Measurements from ENCODE around the gene RFX3.

Gene RFX3

DNA sequence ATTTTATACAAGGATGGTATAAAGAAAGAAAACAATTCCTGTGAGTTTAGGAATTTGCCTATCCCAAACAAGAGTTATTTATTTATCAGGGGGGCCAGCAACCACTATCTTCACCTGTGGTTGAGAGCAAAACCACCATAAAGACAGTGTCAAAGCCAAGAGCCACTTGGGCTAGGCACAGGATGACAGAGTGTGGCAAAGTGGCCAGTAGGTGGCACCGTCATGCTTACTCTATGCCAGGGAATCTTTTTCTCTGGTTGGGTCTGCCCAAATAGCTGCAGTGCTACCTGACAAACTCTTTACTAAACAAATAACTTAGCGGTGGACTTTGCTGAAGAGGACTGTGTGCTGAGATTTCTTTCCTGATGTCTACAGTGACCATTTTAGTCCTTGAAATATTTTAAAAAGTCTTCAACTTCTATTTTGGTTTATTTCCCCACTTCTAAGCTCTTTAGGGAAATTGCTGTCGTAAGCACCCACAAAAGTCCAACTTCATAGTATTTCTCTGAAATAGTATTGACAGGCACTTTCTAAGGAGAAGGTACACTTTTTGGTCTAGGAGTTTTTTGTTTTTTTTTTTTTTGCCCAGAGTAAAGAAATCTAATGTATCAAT lies 285.0 kb downstream of the RFX3 start:
- H3K4me3 ChIP-seq (replicated peaks; ENCODE audit: low read depth, low read length), result no peak overlapping the region
- TF ChIP-seq, protein P1, sequence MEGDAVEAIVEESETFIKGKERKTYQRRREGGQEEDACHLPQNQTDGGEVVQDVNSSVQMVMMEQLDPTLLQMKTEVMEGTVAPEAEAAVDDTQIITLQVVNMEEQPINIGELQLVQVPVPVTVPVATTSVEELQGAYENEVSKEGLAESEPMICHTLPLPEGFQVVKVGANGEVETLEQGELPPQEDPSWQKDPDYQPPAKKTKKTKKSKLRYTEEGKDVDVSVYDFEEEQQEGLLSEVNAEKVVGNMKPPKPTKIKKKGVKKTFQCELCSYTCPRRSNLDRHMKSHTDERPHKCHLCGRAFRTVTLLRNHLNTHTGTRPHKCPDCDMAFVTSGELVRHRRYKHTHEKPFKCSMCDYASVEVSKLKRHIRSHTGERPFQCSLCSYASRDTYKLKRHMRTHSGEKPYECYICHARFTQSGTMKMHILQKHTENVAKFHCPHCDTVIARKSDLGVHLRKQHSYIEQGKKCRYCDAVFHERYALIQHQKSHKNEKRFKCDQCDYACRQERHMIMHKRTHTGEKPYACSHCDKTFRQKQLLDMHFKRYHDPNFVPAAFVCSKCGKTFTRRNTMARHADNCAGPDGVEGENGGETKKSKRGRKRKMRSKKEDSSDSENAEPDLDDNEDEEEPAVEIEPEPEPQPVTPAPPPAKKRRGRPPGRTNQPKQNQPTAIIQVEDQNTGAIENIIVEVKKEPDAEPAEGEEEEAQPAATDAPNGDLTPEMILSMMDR (IDR thresholded peaks at IDR 0.05; ENCODE audit: low read depth, low read length, missing control alignments), result peak; percentile 83
- peak; percentile 22 for DNase-seq (ENCODE audit: extremely low read depth, low read depth)

DNA sequence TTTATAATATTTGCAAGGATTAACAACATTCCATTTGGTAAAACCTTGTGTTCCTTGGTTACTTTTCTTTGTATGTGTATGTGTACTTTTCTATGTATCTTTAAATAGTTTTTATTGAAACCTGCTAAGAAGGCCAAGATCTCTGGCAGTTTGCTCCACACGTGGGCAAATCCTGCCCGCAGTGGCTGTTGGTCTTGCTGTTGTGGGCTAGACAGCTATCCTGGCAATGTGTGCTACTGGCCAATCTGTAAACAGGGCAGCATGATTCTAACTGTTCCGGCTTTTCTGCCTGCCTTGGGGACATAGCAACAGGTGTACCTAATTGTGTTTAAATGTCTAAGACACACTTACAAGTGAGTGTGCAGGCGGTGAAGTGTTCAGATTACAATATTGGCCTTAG lies 286.6 kb downstream of the RFX3 start:
- H3K4me3 ChIP-seq (replicated peaks; ENCODE audit: low read depth, low read length), result no peak overlapping the region
- TF ChIP-seq, protein P1 (IDR thresholded peaks at IDR 0.05; ENCODE audit: low read depth, low read length, missing control alignments), result no peak
- DNase-seq (ENCODE audit: extremely low read depth, low read depth), result no peak

DNA sequence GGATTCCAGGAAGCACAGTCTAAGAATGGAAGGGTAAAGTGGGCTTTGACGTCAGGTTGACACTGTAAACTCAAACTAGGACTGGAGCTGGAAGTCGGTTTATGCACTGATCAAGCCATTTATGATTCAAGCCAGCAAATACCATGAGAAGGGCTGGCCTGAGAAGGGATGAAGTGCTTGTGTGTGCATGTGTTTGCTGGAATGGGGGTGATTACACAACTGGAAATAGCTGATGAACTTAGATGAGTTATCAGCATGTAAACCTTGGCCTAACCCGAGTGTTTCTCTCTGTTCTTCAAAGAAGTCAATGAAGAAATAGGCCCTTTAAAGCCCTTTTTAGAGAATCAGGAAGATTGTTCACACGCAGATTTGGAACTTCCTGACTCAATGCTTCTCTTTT lies 287.6 kb downstream of the RFX3 start:
- DNase-seq (ENCODE audit: extremely low read depth, low read depth), result no peak
- no peak overlapping the region for H3K4me3 ChIP-seq (replicated peaks; ENCODE audit: low read depth, low read length)
- TF ChIP-seq, protein P1 (IDR thresholded peaks at IDR 0.05; ENCODE audit: low read depth, low read length, missing control alignments), result no peak

DNA sequence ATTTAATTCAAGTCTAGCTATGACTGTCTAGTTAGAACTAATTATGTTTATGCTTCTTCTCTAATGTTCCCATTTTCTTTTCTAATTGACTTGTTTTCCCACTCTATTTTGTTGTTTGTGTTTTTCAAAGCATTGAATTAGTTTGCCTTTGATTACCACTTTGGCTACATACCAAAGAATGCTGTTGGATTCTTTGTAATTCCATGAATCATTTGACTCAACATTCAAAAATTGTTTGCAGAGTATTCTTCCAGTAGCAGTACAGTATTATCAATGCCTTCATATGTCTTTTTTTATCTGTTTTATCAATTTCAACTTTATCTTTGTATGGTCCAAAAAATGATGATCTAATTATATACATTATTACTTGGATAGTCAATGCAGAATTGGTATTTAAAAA lies 288.7 kb downstream of the RFX3 start:
- H3K4me3 ChIP-seq (replicated peaks; ENCODE audit: low read depth, low read length), result no peak overlapping the region
- TF ChIP-seq, protein P1 (IDR thresholded peaks at IDR 0.05; ENCODE audit: low read depth, low read length, missing control alignments), result no peak
- DNase-seq (ENCODE audit: extremely low read depth, low read depth), result no peak

DNA sequence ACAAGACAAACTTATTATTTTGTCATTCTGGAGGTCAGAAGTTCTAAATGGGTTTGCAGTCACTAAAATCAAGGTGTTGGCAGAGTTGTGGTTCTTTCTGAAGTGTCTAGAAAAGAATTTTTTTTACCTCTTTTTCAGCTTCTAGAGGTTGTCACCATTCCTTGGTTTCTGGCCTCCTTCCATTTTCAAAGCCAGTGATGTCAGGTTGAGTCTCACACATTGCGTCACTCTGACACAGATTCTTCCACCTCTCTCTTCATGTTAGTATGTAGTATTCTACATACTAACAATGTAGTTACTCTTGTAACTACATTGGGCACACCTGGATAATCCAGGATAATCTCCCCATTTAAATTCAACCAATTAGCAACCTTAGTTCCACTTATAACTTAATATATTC lies 290.3 kb downstream of the RFX3 start:
- H3K4me3 ChIP-seq (replicated peaks; ENCODE audit: low read depth, low read length), result no peak overlapping the region
- TF ChIP-seq, protein P1 (IDR thresholded peaks at IDR 0.05; ENCODE audit: low read depth, low read length, missing control alignments), result no peak
- DNase-seq (ENCODE audit: extremely low read depth, low read depth), result no peak

DNA sequence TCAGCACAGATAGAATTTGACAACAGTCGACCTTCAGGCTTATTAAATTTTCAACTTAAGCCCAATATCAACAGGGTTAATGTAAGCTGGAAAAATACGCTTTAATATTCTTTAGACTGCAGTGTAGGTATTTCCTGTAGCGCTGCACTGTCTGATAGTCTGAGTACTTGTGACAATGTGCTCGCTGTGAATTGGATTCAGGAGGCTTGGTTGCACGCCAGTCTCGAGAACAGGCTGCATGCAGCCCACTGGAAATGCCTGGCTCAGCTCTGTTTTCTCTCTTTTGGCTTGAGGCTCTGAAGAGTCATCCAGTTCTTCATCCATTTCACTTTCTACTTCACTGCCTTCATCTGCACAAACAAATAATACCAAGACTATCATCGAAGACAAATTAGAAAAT lies 300.9 kb downstream of the RFX3 start:
- no peak overlapping the region for H3K4me3 ChIP-seq (replicated peaks; ENCODE audit: low read depth, low read length)
- no peak for DNase-seq (ENCODE audit: extremely low read depth, low read depth)
- TF ChIP-seq, protein P1 (IDR thresholded peaks at IDR 0.05; ENCODE audit: low read depth, low read length, missing control alignments), result no peak

DNA sequence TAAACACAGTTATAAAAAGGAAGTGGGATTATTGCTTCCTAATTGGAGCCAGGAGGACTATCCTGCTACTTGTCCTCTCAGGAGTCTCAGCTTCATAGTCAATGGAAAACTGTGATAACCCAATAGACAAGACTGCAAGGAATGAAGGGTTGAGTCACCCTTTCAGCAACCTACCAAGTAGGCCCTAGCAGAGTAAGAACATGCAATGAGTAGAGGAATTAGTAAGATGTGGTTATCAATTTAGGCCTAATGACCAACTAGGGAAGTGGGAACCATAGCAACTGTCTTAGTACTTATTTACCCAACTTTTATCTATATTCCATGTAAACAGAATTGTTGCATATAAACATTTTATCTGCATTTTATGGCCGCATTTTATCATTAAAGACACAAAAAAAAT lies 310.1 kb downstream of the RFX3 start:
- DNase-seq (ENCODE audit: extremely low read depth, low read depth), result no peak
- TF ChIP-seq, protein P1 (IDR thresholded peaks at IDR 0.05; ENCODE audit: low read depth, low read length, missing control alignments), result no peak
- no peak overlapping the region for H3K4me3 ChIP-seq (replicated peaks; ENCODE audit: low read depth, low read length)
